Mesothelial cell of epicardium (in vitro differentiated cells): Measurements from ENCODE around the gene CALML6. TPM values are rescaled to one million over a fixed set of nuclear protein-coding genes. Genes with fewer than 3 reads are reported as not detected.
A peak's percentile ranks its signal among the peaks of the same experiment; 100 is the strongest.

ENCODE experiments used
- DNase-seq, 2 experiments: peaks; one replicate each; pipeline ENCODE4 v3.0.0; 2021; ENCODE audit warnings: low spot score in 2 of 2; ENCODE audit not compliant: unreplicated experiment in 2 of 2
- H3K27ac Mint-ChIP-seq: 2 replicates; pipeline ENCODE4 v1.8.0; 2021; ENCODE audit warnings: mixed read lengths
- H3K27me3 Mint-ChIP-seq: 2 replicates; pipeline ENCODE4 v1.8.0; 2021; ENCODE audit warnings: low read depth, mixed read lengths
- H3K36me3 Mint-ChIP-seq: 2 replicates; pipeline ENCODE4 v1.8.0; 2021; ENCODE audit warnings: mixed read lengths
- H3K4me1 Mint-ChIP-seq: 2 replicates; pipeline ENCODE4 v1.8.0; 2021; ENCODE audit warnings: mixed read lengths
- H3K4me3 Mint-ChIP-seq: 2 replicates; pipeline ENCODE4 v1.8.0; 2021; ENCODE audit warnings: mild to moderate bottlenecking, moderate library complexity, mixed read lengths
- H3K9me3 Mint-ChIP-seq: 2 replicates; pipeline ENCODE4 v1.8.0; 2021; ENCODE audit warnings: mixed read lengths
- total RNA-seq: library from RNA; stranded (reverse); gene quantifications from 3 replicates; pipeline ENCODE4 v1.2.1, GENCODE V29; 2021
- TF ChIP-seq, protein P1 (sequence below): fragments of 200-600 bp; sonication (generic); IDR thresholded peaks from one replicate; pipeline ENCODE4 v1.5.0; 2021; ENCODE audit warnings: antibody characterized with exemption; ENCODE audit not compliant: unreplicated experiment

The CALML6 gene
- total RNA-seq, 1 donor from 2014 or later, result 2.7 TPM

GRCh38 chr1:1874901-1875300 lies 40.2 kb upstream of the CALML6 start:
- Mint-ChIP-seq H3K36me3 (peaks cover 30% of the 10 kb centered on the region), H3K27me3 (no peaks in the 10 kb centered on the region), H3K9me3 (no peaks in the 10 kb centered on the region), H3K27ac (no peak overlapping the region), H3K4me3 (no peak overlapping the region), H3K4me1 (peaks cover 16% of the 10 kb centered on the region)
- DNase-seq, result no peak
- TF ChIP-seq, protein P1, sequence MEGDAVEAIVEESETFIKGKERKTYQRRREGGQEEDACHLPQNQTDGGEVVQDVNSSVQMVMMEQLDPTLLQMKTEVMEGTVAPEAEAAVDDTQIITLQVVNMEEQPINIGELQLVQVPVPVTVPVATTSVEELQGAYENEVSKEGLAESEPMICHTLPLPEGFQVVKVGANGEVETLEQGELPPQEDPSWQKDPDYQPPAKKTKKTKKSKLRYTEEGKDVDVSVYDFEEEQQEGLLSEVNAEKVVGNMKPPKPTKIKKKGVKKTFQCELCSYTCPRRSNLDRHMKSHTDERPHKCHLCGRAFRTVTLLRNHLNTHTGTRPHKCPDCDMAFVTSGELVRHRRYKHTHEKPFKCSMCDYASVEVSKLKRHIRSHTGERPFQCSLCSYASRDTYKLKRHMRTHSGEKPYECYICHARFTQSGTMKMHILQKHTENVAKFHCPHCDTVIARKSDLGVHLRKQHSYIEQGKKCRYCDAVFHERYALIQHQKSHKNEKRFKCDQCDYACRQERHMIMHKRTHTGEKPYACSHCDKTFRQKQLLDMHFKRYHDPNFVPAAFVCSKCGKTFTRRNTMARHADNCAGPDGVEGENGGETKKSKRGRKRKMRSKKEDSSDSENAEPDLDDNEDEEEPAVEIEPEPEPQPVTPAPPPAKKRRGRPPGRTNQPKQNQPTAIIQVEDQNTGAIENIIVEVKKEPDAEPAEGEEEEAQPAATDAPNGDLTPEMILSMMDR, result no peak

GRCh38 chr1:1875932-1876331 lies 39.1 kb upstream of the CALML6 start:
- Mint-ChIP-seq H3K4me1 (peaks cover 21% of the 10 kb centered on the region), H3K27me3 (no peaks in the 10 kb centered on the region), H3K27ac (peak overlapping the region; percentile 15), H3K9me3 (no peaks in the 10 kb centered on the region), H3K4me3 (no peak overlapping the region), H3K36me3 (peaks cover 29% of the 10 kb centered on the region)
- no peak for DNase-seq
- TF ChIP-seq, protein P1, result no peak

DNA sequence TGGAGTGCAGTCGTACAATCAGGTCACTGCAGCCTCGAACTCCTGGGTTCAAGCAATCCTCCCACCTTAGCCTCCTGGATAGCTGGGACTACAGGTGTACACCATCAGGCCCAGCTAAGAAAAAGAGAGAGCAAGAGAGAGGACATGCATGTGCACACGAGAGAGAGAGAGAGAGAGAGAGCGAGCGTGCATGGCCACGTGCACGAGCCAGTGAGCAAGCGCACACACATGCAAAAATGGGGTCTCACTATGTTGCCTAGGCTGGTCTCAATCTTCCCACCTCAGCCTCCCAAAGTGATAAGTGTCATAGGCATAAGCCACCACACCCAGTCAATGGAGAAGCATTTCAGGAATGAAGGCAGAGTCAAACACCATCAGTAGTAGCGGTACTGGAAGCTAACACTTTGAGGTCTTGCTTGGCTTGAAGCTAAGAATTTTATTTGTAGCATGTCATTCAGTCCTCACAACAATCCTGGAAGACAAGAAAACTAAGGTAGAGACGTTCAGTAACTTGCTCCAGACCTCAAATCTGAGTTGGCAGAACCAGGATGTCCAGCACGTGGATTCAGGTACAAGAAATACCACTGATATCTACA lies 38.6 kb upstream of the CALML6 start:
- Mint-ChIP-seq H3K27ac (peak overlapping the region; percentile 71), H3K36me3 (peaks cover 26% of the 10 kb centered on the region), H3K9me3 (no peaks in the 10 kb centered on the region), H3K4me3 (no peak overlapping the region), H3K4me1 (peaks cover 26% of the 10 kb centered on the region), H3K27me3 (no peaks in the 10 kb centered on the region)
- no peak for DNase-seq
- TF ChIP-seq, protein P1, result no peak

DNA sequence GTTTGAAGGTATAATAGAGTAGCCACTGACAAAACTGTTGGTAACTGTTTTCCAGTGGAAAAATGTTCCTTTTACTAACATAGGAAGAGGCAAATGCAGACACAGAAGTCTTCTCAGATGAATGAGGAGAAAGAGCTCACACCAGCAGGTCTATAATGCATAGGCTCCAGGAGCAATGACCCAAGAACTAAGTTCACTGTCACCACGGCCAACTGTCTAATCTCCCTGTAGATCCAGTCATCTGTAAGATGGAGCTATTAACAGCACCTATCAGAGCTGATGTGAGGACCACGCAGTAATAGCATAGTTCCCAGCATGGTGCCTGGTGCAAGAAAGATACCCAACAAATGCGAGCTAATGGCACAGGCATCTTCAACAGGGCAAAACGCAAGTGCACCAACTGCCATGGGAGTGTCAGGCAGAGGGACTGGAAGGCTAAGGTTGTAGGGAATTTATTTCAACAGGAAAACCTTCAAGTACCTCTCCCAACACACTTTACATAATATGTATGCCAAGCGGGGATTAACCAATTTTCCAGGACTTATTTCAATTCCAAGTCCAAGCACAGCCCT lies 37.1 kb upstream of the CALML6 start:
- TF ChIP-seq, protein P1, result no peak
- peak overlapping the region; percentile 4 for H3K27ac Mint-ChIP-seq
- peaks cover 19% of the 10 kb centered on the region for H3K36me3 Mint-ChIP-seq
- no peaks in the 10 kb centered on the region for H3K9me3 Mint-ChIP-seq
- H3K4me1 Mint-ChIP-seq, result peaks cover 34% of the 10 kb centered on the region
- DNase-seq, result no peak
- H3K27me3 Mint-ChIP-seq, result no peaks in the 10 kb centered on the region
- H3K4me3 Mint-ChIP-seq, result no peak overlapping the region

DNA sequence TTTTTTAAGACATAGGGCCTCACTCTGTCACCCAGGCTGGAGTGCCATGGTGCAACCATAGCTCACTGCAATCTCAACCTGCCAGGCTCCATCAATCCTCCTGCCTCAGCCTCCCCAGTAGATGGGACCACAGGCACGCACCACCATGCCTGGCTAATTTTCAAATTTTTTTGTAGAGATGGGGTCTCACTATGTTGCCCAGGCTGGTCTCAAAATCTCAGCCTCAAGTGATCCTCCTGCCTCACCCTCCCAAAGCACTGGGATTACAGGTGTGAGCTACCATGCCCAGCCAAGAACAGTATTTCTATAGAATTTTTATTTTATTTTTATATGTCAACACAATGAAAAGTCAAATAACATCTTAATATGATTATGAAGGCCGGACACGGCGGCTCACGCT lies 35.1 kb upstream of the CALML6 start:
- TF ChIP-seq, protein P1, result no peak
- Mint-ChIP-seq H3K36me3 (peaks cover 14% of the 10 kb centered on the region), H3K27me3 (no peaks in the 10 kb centered on the region), H3K9me3 (no peaks in the 10 kb centered on the region), H3K4me1 (peaks cover 45% of the 10 kb centered on the region), H3K27ac (no peak overlapping the region), H3K4me3 (no peak overlapping the region)
- DNase-seq, result no peak
